GM12878 (cell line): ENCODE data around the gene FREM3. TPM values are rescaled to one million over a fixed set of nuclear protein-coding genes. Genes with fewer than 3 reads are reported as not detected.

ENCODE experiments used
- ATAC-seq: fragments of 200-7000 bp; cut with Tn5 transposase; 3 replicates; pipeline ENCODE4 v1.9.1; 2020; ENCODE audit warnings: mild to moderate bottlenecking, moderate library complexity
- BruUV-seq: library from RNA; stranded (reverse); fragments of 400-500 nt; replicated peaks from 2 replicates; lab custom pipeline; 2021; lab: Mats Ljungman, UMichigan
- CTCF ChIA-PET: fragments of 300-600 bp; sonication (Branson Sonifier 250); formaldehyde crosslinking; extraction: SDS; loops from one replicate; lab custom pipeline; 2021; ENCODE audit warnings: inconsistent platforms; lab: Yijun Ruan, JAX
- POLR2A ChIA-PET: fragments of 350-600 bp; formaldehyde crosslinking; extraction: SDS; loops from one replicate; lab custom pipeline; 2021; ENCODE audit warnings: inconsistent platforms; lab: Charles Lee
- RAD21 ChIA-PET: fragments of 300-600 bp; sonication (Branson Sonifier 250); formaldehyde crosslinking; loops from one replicate; lab custom pipeline; 2023; ENCODE audit warnings: antibody characterized with exemption; ENCODE audit not compliant: unreplicated experiment; lab: Charles Lee
- SMC1A ChIA-PET: fragments of 300-600 bp; sonication (Branson Sonifier 250); formaldehyde crosslinking; loops from one replicate; lab custom pipeline; 2023; ENCODE audit not compliant: unreplicated experiment, uncharacterized antibody; lab: Charles Lee
- DNase-seq: peaks from one replicate; pipeline ENCODE4 v3.0.0-alpha.2; 2011; ENCODE audit warnings: low read depth, low spot score
- FAIRE-seq: peaks from 3 replicates; lab custom pipeline; 2011; peaks lifted over from hg19 to GRCh38; lab: Jason Lieb, UNC
- H2AFZ ChIP-seq: 2 replicates; pipeline ENCODE4 v1.6.0; 2011; ENCODE audit warnings: low read depth, low read length, control low read depth; ENCODE audit not compliant: control insufficient read depth
- H3K27ac ChIP-seq: 2 replicates; pipeline ENCODE4 v1.5.1; 2011; ENCODE audit warnings: control low read depth; ENCODE audit not compliant: control insufficient read depth, insufficient read depth
- H3K27me3 ChIP-seq, 2 experiments: replicated peaks in 1 of 2; 2 replicates each; pipeline versions ENCODE4 v1.6.0 to v1.6.1; 2011; ENCODE audit warnings: low read length in 1 of 2; ENCODE audit not compliant: control insufficient read depth in 2 of 2, insufficient read depth in 2 of 2
- H3K36me3 ChIP-seq, 2 experiments: 2 replicates each; pipeline ENCODE4 v1.5.1; 2011; ENCODE audit warnings: low read length in 1 of 2; ENCODE audit not compliant: control insufficient read depth in 2 of 2, insufficient read depth in 2 of 2
- H3K4me1 ChIP-seq: 2 replicates; pipeline ENCODE4 v1.6.1; 2011; ENCODE audit warnings: mild to moderate bottlenecking, low read length, moderate library complexity, mixed read lengths; ENCODE audit not compliant: control insufficient read depth, insufficient read depth
- H3K4me2 ChIP-seq: 2 replicates; pipeline ENCODE4 v1.6.0; 2011; ENCODE audit warnings: control low read depth; ENCODE audit not compliant: control insufficient read depth, insufficient read depth
- H3K4me3 ChIP-seq: fragments of 200-600 bp; sonication (generic); 2 replicates; pipeline ENCODE4 v1.5.1; 2016
- H3K79me2 ChIP-seq: 2 replicates; pipeline ENCODE4 v1.6.0; 2011; ENCODE audit warnings: low read length; ENCODE audit not compliant: control insufficient read depth, insufficient read depth
- H3K9ac ChIP-seq: 2 replicates; pipeline ENCODE4 v1.8.0; 2011; ENCODE audit warnings: low read length, control low read depth, mixed read lengths; ENCODE audit not compliant: control insufficient read depth, insufficient read depth
- H3K9me3 ChIP-seq: replicated peaks from 3 replicates; pipeline ENCODE4 v1.5.1; 2011; ENCODE audit warnings: mild to moderate bottlenecking, low read length; ENCODE audit not compliant: control insufficient read depth, insufficient read depth
- H4K20me1 ChIP-seq: 2 replicates; pipeline ENCODE4 v1.6.0; 2011; ENCODE audit not compliant: control insufficient read depth, insufficient read depth
- FOXM1 ChIP-seq: IDR thresholded peaks from 2 replicates; pipeline ENCODE4 v1.6.1; 2012; ENCODE audit warnings: low read depth, mild to moderate bottlenecking, inconsistent platforms, low read length, moderate library complexity
- NR2F1 ChIP-seq: fragments of 450-650 bp; conservative IDR thresholded peaks from 2 replicates; pipeline ENCODE4 v1.6.1; 2017; ENCODE audit warnings: mild to moderate bottlenecking
- PBX3 ChIP-seq: IDR thresholded peaks from 2 replicates; pipeline ENCODE4 v1.6.1; 2011; ENCODE audit warnings: mild to moderate bottlenecking, low read depth, low read length, moderate library complexity; ENCODE audit not compliant: insufficient replicate concordance
- SREBF1 ChIP-seq: IDR thresholded peaks from 2 replicates; pipeline ENCODE4 v1.6.1; 2012; ENCODE audit warnings: mild to moderate bottlenecking, low read length
- WGBS: methylation state at CpG from one replicate; pipeline ENCODE4 v1.1.6; 2016; ENCODE audit warnings: low lambda C conversion rate; ENCODE audit not compliant: insufficient replicate concordance, insufficient coverage; ENCODE audit errors: missing lambda C conversion rate; 5-methylcytosine and 5-hydroxymethylcytosine counted together
- in situ Hi-C: fragments of 300-500 bp; cut with MboI; formaldehyde crosslinking; loops from 9 replicates; pipeline ENCODE4 v1.14.3; 2018; ENCODE audit warnings: mixed read lengths
- intact Hi-C: fragments of 100-400 bp; cut with micrococcal nuclease; formaldehyde crosslinking; loops from one replicate; pipeline ENCODE4 v1.14.2; 2022; ENCODE audit not compliant: unreplicated experiment
- polyA plus RNA-seq, 11 experiments: library from polyadenylated mRNA; depleted of rRNA in 4 of 11; unstranded in 6 of 11; stranded (reverse) in 5 of 11; fragments of >200 nt; fragmentation: Nextera tagmentation in 4 of 11; fragmentation: Illumina TruSeq in 1 of 11; extraction: Ambion mirVana in 4 of 11; extraction: Trizol in 1 of 11; gene quantifications; 1 replicate in 1 of 11; 2 replicates in 10 of 11; pipeline versions ENCODE4 v1.2.1 to v1.2.3, GENCODE V29; 2011 to 2016; ENCODE audit warnings: inconsistent platforms in 2 of 11, missing spikeins in 2 of 11, low read depth in 1 of 11
- total RNA-seq, 4 experiments: library from RNA; depleted of rRNA in 3 of 4; stranded (reverse); fragments of >200 nt in 3 of 4; fragmentation: Illumina TruSeq in 1 of 4; extraction: Trizol in 1 of 4; gene quantifications; 2 replicates each; pipeline versions ENCODE4 v1.2.1 to v1.2.3, GENCODE V29; 2013 to 2021

Gene FREM3
- total and polyA plus RNA-seq, 10 of the 15 experiments (the other 5 are each of a cell fraction or from before 2014, with no cell fraction given): not detected

- peak; percentile 62 for TF ChIP-seq NR2F1
- TF ChIP-seq PBX3: peak; percentile 7
Observed at GRCh38 chr4:143558823-143559756, 141.4 kb downstream of the FREM3 start (continued).

GRCh38 chr4:143558286-143558685 lies 142.2 kb downstream of the FREM3 start:
- FAIRE-seq: no peak
- H2AFZ ChIP-seq: no peak overlapping the region
- H3K27ac ChIP-seq: no peak overlapping the region
- in situ Hi-C loops: loop anchor here (25.0 kb wide), 1 partner anchor 354 kb away; the partner anchor contains the start of gene GYPE
- CTCF ChIA-PET: interaction anchor here (0.6 to 2.3 kb wide), 18 partner anchors 9 to 1000 kb away, joined by 3 to 17 read pairs (median 3); no protein-coding TSS in a partner anchor
- BruUV-seq: no TSS peak
- RAD21 ChIA-PET: interaction anchor here (0.7 to 2.1 kb wide), 5 partner anchors 15 to 422 kb away, joined by 3 to 7 read pairs (median 4); no protein-coding TSS in a partner anchor
- no peaks in the 10 kb centered on the region for H3K79me2 ChIP-seq
- peaks cover 18% of the 10 kb centered on the region for H3K4me1 ChIP-seq
- TF ChIP-seq SREBF1 (no peak), FOXM1 (no peak)
- TF ChIP-seq, all 136 proteins: peak for 0
- ChIA-PET POLR2A (interaction anchor here (0.7 kb wide), 1 partner anchor 10 kb away, joined by 3 read pairs; no protein-coding TSS in a partner anchor), SMC1A (interaction anchor here (0.7 to 1.9 kb wide), 3 partner anchors 11 to 341 kb away, joined by 3 to 10 read pairs (median 7); no protein-coding TSS in a partner anchor)
- Histone ChIP-seq H3K4me2 (no peak overlapping the region), H3K36me3 (no peaks in the 10 kb centered on the region; a peak in 2 of 4 replicates), H3K9me3 (no peaks in the 10 kb centered on the region), H3K27me3 (no peaks in the 10 kb centered on the region), H3K4me3 (no peak overlapping the region), H4K20me1 (no peaks in the 10 kb centered on the region), H3K9ac (no peak overlapping the region)
- ATAC-seq (no peak), DNase-seq (no peak)
- intact Hi-C loops: loop anchor here (2.0 to 10.0 kb wide), 3 partner anchors 214 to 587 kb away; partner anchors contain the start of gene GYPA
- WGBS: 100% methylated on average over 2 of the region's 2 CpGs
